GM03348 (cell line): ENCODE data around the gene PDE10A.

Source experiments
- DNase-seq: peaks from one replicate; pipeline ENCODE4 v3.0.0; 2012; ENCODE audit warnings: low spot score

Gene PDE10A

GRCh38 chr6:165390475-165390874 is 272.6 kb downstream of the PDE10A start:
- no peak for DNase-seq

GRCh38 chr6:165389534-165389933 is 273.5 kb downstream of the PDE10A start:
- no peak for DNase-seq

GRCh38 chr6:165383323-165383722 is 279.7 kb downstream of the PDE10A start:
- DNase-seq, result no peak

GRCh38 chr6:165376100-165376499 is 286.9 kb downstream of the PDE10A start:
- DNase-seq, result no peak

- DNase-seq, result no peak
Observed at GRCh38 chr6:165365371-165365770, 297.7 kb downstream of the PDE10A start.

GRCh38 chr6:165345700-165346099 is 317.3 kb downstream of the PDE10A start:
- no peak for DNase-seq

- no peak for DNase-seq
Observed at GRCh38 chr6:165340532-165340931, 322.5 kb downstream of the PDE10A start.

GRCh38 chr6:165325609-165326008 is 337.4 kb downstream of the PDE10A start:
- DNase-seq, result no peak

- DNase-seq, result no peak
Observed at GRCh38 chr6:165321555-165322145, 341.4 kb downstream of the PDE10A start.

GRCh38 chr6:165321150-165321549 is 341.9 kb downstream of the PDE10A start:
- DNase-seq, result no peak

- DNase-seq, result no peak
Observed at GRCh38 chr6:165317723-165318122, 345.3 kb downstream of the PDE10A start.

GRCh38 chr6:165308926-165309731 is 353.9 kb downstream of the PDE10A start, which contains the start of gene C6orf118:
Gene C6orf118, minus strand, starts transcription at chr6:165309605. Its CDS starts 19 bp downstream, at chr6:165309586.
- peak; percentile 78 for DNase-seq

GRCh38 chr6:165306955-165307354 is 356.1 kb downstream of the PDE10A start:
- no peak for DNase-seq

GRCh38 chr6:165301372-165302246 is 361.4 kb downstream of the PDE10A start:
- DNase-seq, result no peak

- DNase-seq, result no peak
Observed at GRCh38 chr6:165300422-165300936, 362.6 kb downstream of the PDE10A start.

- no peak for DNase-seq
Observed at GRCh38 chr6:165298875-165299274, 364.2 kb downstream of the PDE10A start.

GRCh38 chr6:165298402-165298801 is 364.6 kb downstream of the PDE10A start:
- DNase-seq, result no peak

- no peak for DNase-seq
Observed at GRCh38 chr6:165292657-165293056, 370.4 kb downstream of the PDE10A start.
